ENCODE measurements around the gene PCSK7. TPM values are rescaled to one million over a fixed set of nuclear protein-coding genes. Genes with fewer than 3 reads are reported as not detected.
"Not testable (repeated sequence)": the region's sequence is repeated elsewhere in the genome, so short reads cannot be mapped to it uniquely, and the experiment has no call there.

The PCSK7 gene
- total RNA-seq, 4 donors from 2014 or later = 39.8 to 78.1 (median 50.0) TPM

- ATAC-seq (ENCODE audit: low FRiP score) = no peak
- TF ChIP-seq CTCF (IDR thresholded peaks at IDR 0.05) = no peak
Measured at GRCh38 chr11:117269856-117270255, 38.0 kb upstream of the PCSK7 start.

GRCh38 chr11:117265745-117266144 is 33.9 kb upstream of the PCSK7 start:
- TF ChIP-seq CTCF (IDR thresholded peaks at IDR 0.05) = no peak
- DNase-seq (ENCODE audit: low spot score) = no peak
- no peak for ATAC-seq (ENCODE audit: low FRiP score)

More at GRCh38 chr11:117269856-117270255, 38.0 kb upstream of the PCSK7 start:
- DNase-seq (ENCODE audit: low spot score) = no peak

DNA sequence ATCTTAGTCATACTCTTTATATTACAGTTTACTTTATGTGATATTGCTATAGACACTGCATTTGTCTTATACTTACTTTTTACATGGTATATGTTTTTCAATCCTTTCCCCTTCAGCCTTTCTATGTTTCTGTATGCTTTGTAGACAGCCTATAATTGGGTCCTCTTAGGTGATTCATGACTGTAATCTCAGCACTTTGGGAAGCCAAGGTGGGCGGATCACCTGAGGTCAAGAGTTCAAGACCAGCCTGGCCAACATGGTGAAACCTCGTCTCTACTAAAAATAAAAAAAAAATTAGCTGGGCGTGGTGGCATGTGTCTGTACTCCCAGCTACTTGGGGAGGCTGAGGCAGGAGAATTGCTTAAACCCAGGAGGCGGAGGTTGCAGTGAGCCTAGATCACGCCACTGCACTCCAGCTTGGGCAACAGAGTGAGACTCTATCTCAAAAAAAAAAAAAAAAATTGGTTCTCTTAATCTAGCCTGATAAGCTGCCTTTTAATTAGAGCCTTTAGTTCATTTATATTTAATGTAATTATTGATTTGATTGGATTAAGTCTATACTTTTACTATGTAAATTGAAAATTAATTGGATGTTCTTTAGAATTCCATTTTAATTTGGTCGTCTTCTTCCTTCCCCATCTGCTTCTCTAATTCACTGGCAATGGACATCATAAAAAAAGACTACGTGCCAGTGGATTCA is 32.9 kb upstream of the PCSK7 start:
- not testable (repeated sequence) for DNase-seq (ENCODE audit: low spot score); ATAC-seq (ENCODE audit: low FRiP score)

- ATAC-seq (ENCODE audit: low FRiP score) = no peak
- no peak for TF ChIP-seq CTCF (IDR thresholded peaks at IDR 0.05)
- DNase-seq (ENCODE audit: low spot score) = no peak
Measured at GRCh38 chr11:117259417-117259816, 27.5 kb upstream of the PCSK7 start.

- no peak for DNase-seq (ENCODE audit: low spot score)
- ATAC-seq (ENCODE audit: low FRiP score) = no peak
- no peak for TF ChIP-seq CTCF (IDR thresholded peaks at IDR 0.05)
Measured at GRCh38 chr11:117258576-117258975, 26.7 kb upstream of the PCSK7 start.

DNA sequence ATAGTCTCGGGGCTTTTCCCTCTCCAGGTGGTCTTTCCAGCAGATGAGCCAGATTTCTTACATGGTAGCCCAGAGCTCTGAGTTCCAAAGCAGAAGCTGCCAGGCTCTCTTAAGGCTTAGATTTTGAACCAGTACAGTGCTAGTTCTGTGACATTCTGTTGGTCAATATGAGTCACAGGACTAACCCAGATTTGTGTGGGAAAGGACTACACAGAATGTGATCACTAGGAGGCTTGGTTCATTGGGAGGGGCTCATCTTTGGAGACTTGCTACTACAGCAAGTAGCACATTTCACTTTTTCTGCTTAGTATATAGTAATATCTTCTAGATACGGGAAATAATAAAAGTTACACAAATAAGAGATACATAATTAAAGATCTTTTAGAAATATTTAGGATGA is 24.7 kb upstream of the PCSK7 start:
- ATAC-seq (ENCODE audit: low FRiP score) = no peak

GRCh38 chr11:117255966-117256365 is 24.1 kb upstream of the PCSK7 start:
- DNase-seq (ENCODE audit: low spot score) = no peak
- TF ChIP-seq CTCF (IDR thresholded peaks at IDR 0.05) = no peak
- no peak for ATAC-seq (ENCODE audit: low FRiP score)

More for the DNA sequence above, 24.7 kb upstream of the PCSK7 start:
- TF ChIP-seq CTCF (IDR thresholded peaks at IDR 0.05) = no peak
- DNase-seq (ENCODE audit: low spot score) = no peak
